CD4-positive, alpha-beta T cell treated with Interleukin-17A for 4 hours (primary cell): ENCODE measurements around the gene IL5RA.

Experiments used
- DNase-seq: peaks from one replicate; pipeline ENCODE4 v3.0.0-alpha.2; 2020; ENCODE audit warnings: mixed read lengths

IL5RA gene

DNA sequence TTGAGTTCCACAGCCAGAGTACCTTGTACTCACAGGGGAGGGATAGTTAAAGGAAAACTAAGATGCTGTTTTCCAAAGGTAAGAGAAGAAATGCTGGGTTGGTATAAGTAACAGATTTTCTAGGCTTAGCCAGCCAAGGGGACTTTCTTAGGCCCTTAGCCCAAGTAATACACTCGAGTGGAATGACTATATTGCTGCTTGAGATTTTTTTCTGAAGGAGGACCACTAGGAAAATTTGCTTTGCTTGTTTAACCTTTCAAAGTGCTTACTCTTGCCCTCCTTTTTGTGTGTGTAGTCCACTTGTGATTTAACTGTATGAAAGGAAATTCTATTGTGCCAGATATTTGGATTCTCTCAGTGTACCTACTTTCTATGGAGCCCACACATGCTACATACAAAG is 50.5 kb downstream of the IL5RA start:
- DNase-seq = no peak

DNA sequence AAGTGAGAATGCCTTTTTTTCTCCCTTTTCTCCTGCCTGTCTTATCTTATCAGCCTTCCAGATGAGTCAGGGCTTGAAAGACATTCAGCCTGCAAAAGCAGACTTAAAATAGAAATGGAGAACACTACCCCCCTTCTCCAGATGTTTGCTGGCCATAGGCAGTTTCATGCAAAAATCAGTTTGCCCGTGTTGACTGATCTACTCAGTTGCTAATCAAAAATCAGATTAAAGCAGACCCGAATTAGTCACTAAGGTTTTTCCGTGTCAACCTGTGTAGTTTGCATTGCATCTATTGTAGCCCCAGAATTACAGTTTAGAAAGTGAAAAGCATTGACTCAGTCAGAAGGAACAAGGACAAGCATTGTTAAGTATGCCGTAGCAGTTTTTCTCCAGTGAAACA is 56.2 kb downstream of the IL5RA start:
- no peak for DNase-seq

DNA sequence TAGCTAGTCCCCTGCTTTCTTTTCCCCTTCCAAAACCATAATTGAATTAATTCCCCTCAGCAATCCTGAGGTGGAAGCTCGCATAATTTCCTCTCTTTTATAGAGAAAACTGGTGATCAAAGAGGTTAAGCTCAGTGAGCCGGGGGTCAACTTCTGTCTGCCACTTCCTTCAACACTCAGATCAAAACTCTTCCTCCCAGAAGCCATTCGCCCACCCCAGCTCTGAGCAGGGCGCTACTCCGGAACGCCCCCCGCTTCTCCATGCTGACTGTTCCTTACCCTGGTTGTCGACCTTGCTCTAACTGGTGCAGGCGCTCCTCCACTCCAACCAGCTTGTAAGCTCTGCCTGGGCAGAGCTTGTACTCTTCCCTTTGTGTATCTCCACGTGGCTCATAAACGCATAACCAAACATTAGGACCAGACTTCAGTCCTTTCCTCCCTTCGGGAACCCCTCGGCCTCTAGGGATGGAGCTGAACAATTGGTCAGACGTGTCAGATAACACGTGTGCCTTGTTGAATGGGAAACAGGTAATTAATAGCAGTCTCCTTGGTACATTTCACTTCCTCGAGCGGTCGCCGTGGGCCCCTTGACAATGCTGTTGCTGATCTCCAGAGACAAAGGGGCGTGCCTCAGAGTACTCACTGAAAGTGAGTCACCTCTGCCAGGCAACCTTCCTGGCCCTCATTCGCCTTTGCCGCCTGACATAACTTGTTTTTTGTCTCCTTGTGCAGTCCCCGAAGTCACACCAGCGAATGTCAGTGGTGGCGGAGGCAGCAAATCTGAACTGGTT is 71.8 kb downstream of the IL5RA start:
- DNase-seq = no peak

DNA sequence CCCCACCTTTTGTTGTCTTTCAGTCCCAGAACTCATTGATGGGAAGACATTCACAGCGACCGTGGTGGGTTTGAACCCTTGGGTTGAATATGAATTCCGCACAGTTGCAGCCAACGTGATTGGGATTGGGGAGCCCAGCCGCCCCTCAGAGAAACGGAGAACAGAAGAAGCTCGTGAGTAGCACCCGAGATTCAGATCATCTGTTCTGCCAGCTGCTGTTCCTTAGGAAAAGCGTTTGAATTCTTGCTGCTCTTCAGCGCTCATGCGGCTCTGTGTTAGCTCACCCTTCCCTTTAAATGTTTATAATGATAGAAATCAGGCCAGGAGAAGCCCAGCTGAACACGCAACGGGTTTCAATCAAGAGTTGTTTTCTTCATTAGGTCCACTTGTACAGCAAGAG is 73.0 kb downstream of the IL5RA start:
- DNase-seq = no peak

DNA sequence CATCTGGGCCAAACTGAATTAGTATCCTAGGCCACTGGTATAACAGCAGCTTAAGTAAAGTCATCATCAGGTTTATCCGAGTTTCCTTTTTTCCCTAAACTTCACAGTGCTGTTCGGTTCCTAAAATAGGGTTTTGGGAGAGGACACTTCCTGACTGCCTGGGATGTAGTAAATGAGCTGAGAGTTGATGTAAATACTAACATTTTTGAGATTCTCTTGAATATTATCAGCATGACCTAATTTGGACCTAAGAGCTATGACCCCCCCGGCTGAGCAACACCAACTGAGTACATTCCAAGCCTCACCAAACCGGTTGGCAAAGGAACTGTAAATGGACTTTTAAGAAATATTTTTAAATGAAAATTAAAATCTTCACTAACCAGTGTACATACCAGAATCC is 78.8 kb downstream of the IL5RA start:
- DNase-seq = no peak

DNA sequence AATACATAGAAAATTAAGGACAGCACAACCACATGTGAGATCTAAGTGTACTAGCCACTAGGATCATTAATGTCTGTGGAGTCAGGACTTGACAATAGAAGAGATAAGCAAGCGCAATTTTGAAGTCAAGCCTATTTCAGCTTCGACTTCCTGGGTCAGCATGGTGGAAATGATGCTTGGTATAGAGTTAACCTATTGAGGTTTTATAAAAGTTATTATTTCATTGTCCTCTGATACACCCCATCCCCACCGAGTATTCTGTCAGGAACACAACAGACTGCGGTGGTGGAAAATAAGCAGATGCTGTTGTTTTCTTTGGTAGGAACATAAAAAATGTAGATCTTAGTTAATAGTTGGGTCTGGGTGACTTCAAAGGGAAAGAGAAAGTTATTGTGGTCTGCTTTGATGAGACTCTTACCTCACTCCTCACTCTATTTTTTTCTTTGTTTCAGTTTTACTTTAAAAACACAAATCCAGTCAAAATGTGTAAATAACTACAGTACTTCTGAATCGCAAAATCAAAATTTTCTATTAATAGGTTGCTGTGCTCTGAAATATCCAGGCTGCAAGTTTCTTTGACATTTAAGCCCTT is 82.1 kb downstream of the IL5RA start:
- no peak for DNase-seq

DNA sequence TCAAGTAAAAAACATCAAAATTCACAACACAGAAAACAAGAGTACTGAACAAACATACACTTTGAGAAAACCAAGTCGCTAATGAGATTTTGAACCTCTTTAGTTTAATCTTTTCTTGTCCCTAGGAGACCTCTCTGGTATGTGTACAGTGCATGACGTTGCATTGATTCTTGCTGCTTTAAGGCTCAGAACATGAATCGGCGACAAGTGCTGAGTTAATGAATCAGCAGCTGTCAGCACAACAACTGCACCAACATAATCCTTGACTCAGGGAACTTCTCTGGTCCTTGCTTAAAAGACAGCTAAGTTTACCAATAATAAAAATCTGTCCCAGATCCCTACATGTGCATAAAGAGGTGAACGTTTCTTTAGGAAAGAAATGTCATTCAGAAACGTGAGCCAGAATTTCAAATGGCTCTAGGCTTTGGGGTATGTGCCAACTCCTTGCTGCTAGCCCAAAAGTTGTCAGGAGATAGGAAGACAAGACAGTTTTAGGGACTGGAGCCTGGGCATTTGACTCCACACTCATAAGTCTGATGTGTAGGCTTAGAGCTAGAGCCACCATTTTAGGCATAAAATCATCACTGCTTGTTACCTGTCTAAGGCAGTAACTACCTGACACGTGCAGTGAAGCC is 86.9 kb downstream of the IL5RA start:
- DNase-seq = no peak

DNA sequence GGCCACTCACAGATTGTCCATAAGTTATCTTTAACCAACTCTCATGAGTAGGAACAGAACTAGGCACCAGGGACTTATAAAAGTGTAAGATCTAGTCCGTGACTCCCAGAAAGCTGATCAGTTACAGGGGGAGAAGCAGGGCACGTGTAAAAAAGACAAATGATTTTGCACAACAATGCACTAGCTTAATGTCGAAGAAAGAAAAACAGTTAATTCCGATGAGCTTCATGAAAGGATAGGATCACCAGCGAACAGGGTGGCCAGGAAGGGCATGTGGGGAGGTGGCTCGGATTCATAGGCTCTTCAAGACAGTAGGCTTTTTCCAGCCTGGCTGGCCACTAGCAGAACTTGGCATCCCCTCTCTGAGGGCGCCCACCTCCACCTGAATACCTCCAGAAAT is 90.0 kb downstream of the IL5RA start:
- DNase-seq = no peak
